ENCODE data around the gene CNOT3. TPM values are rescaled to one million over a fixed set of nuclear protein-coding genes. Genes with fewer than 3 reads are reported as not detected.
"Not testable (repeated sequence)": the region's sequence is repeated elsewhere in the genome, so short reads cannot be mapped to it uniquely, and the experiment has no call there.

The CNOT3 gene
- total and polyA plus RNA-seq, 9 of the 15 experiments (the other 6 are each of a cell fraction or from before 2014, with no cell fraction given): 0.27 to 60.4 (median 9.9) TPM

DNA sequence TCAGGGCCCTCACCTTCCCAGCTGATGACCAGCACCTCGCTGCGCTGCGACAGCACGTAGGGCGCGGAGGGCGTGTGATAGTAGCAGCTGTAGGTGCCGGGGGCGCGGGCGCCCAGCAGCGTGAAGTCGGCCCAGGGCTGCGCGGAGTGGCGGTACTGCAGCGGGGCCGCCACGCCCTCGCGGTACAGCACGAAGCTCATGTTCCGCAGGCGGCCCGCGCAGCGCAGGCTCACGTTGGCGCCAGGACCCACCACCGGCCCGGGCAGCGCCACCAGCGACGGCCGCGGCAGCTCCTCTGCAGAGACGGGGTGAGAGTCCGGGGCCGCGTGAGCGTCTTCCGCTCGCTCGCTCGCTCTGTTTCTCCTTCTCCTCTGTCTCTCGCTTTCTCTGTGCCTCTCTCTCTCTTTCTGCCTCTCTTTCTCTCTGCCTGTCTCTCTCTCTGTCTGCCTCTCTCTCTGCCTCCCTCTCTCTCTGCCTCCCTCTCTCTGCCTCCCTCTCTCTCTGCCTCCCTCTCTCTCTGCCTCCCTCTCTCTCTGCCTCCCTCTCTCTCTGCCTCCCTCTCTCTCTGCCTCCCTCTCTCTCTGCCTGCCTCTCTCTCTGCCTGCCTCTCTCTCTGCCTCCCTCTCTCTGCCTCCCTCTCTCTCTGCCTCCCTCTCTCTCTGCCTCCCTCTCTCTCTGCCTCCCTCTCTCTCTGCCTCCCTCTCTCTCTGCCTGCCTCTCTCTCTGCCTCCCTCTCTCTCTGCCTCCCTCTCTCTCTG is 41.5 kb upstream of the CNOT3 start (continued):
- TF ChIP-seq, protein P1, sequence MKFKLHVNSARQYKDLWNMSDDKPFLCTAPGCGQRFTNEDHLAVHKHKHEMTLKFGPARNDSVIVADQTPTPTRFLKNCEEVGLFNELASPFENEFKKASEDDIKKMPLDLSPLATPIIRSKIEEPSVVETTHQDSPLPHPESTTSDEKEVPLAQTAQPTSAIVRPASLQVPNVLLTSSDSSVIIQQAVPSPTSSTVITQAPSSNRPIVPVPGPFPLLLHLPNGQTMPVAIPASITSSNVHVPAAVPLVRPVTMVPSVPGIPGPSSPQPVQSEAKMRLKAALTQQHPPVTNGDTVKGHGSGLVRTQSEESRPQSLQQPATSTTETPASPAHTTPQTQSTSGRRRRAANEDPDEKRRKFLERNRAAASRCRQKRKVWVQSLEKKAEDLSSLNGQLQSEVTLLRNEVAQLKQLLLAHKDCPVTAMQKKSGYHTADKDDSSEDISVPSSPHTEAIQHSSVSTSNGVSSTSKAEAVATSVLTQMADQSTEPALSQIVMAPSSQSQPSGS (CRISPR knock-in tag; IDR thresholded peaks at IDR 0.05): peak; percentile 66; the same call in 1 of the 2 replicates
- TF ChIP-seq HNRNPLL (IDR thresholded peaks at IDR 0.05; ENCODE audit: low read depth, low read length, poor library complexity, severe bottlenecking): peak; percentile 26
- peak; percentile 70 for TF ChIP-seq CXXC5 (CRISPR knock-in tag; IDR thresholded peaks at IDR 0.05)
- peak; percentile 61; the same call in 1 of the 2 replicates for TF ChIP-seq GABPB1 (CRISPR knock-in tag; IDR thresholded peaks at IDR 0.05)
- TF ChIP-seq E2F5 (CRISPR knock-in tag; IDR thresholded peaks at IDR 0.05): 0 out of 2 replicates have a peak, but pooled peaks have one; percentile 77
- TF ChIP-seq CTBP1 (IDR thresholded peaks at IDR 0.05; ENCODE audit: borderline replicate concordance): peak; percentile 48; the same call in 1 of the 2 replicates
- TF ChIP-seq, protein P2, sequence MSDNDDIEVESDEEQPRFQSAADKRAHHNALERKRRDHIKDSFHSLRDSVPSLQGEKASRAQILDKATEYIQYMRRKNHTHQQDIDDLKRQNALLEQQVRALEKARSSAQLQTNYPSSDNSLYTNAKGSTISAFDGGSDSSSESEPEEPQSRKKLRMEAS (CRISPR knock-in tag; IDR thresholded peaks at IDR 0.05): peak; percentile 98
- TF ChIP-seq FOXP4 (CRISPR knock-in tag; IDR thresholded peaks at IDR 0.05; ENCODE audit: borderline replicate concordance): peak; percentile 97; the same call in 1 of the 2 replicates
- peak; percentile 14; the same call in 1 of the 2 replicates for TF ChIP-seq PHF8 (IDR thresholded peaks at IDR 0.05; ENCODE audit: borderline replicate concordance, low read length)
- TF ChIP-seq FOXP1 (CRISPR knock-in tag; IDR thresholded peaks at IDR 0.05): peak; percentile 97
- 0 out of 2 replicates have a peak, but pooled peaks have one; percentile 4 for TF ChIP-seq CREM (IDR thresholded peaks at IDR 0.05; ENCODE audit: low read depth)
- TF ChIP-seq IRF2 (CRISPR knock-in tag; IDR thresholded peaks at IDR 0.05): peak; percentile 81; the same call in 1 of the 2 replicates
- TF ChIP-seq ZBTB33 (CRISPR knock-in tag; IDR thresholded peaks at IDR 0.05): peak; percentile 80
- peak; percentile 50; the same call in 1 of the 2 replicates for TF ChIP-seq ZNF740 (CRISPR knock-in tag; IDR thresholded peaks at IDR 0.05)
- TF ChIP-seq ZNF740 (tag; IDR thresholded peaks at IDR 0.05): not testable (repeated sequence)
- peak; percentile 44; the same call in 1 of the 2 replicates for TF ChIP-seq ZNF263 (CRISPR knock-in tag; IDR thresholded peaks at IDR 0.05; ENCODE audit: borderline replicate concordance)
- peak; percentile 95 for TF ChIP-seq ZNF511 (CRISPR knock-in tag; IDR thresholded peaks at IDR 0.05)

Data from K562 (cell line).